A549 (cell line): ENCODE results near the gene ENKUR.
"Not testable (repeated sequence)": the region's sequence is repeated elsewhere in the genome, so short reads cannot be mapped to it uniquely, and the experiment has no call there.

Experiments
- CBX2 ChIP-seq: fragments of 200-600 bp; sonication (generic); IDR thresholded peaks from 2 replicates; pipeline ENCODE4 v1.6.1; 2016; ENCODE audit warnings: low read depth, mild to moderate bottlenecking, borderline replicate concordance
- CHD2 ChIP-seq: fragments of 150-350 bp; IDR thresholded peaks from 2 replicates; pipeline ENCODE4 v1.6.1; 2014; ENCODE audit warnings: low read length; ENCODE audit not compliant: partially characterized antibody
- CHD4 ChIP-seq: fragments of 200-600 bp; sonication (generic); IDR thresholded peaks from 2 replicates; pipeline ENCODE4 v1.6.1; 2016; ENCODE audit warnings: antibody characterized with exemption, mild to moderate bottlenecking, borderline replicate concordance
- MAX ChIP-seq: IDR thresholded peaks from 2 replicates; pipeline ENCODE4 v1.6.1; 2012
- NFE2L2 ChIP-seq: fragments of 150-350 bp; conservative IDR thresholded peaks from 2 replicates; pipeline ENCODE4 v1.6.1; 2014; ENCODE audit warnings: low read length
- NPAS2 ChIP-seq: fragments of 250-450 bp; sonication (Bioruptor Pico); IDR thresholded peaks from 2 replicates; pipeline ENCODE4 v1.8.0; 2022; ENCODE audit warnings: mild to moderate bottlenecking, moderate library complexity, borderline replicate concordance
- POLR2A ChIP-seq: IDR thresholded peaks from 2 replicates; pipeline ENCODE4 v1.6.1; 2012; ENCODE audit warnings: mild to moderate bottlenecking, low read length
- REST ChIP-seq: fragments of 200-600 bp; sonication (generic); IDR thresholded peaks from 2 replicates; pipeline ENCODE4 v1.6.1; 2016; ENCODE audit warnings: antibody characterized with exemption, mild to moderate bottlenecking, moderate library complexity
- RFX5 ChIP-seq: fragments of 450-650 bp; IDR thresholded peaks from 2 replicates; pipeline ENCODE4 v1.7.1; 2014; ENCODE audit warnings: antibody characterized with exemption, mild to moderate bottlenecking, moderate library complexity
- ZFP36 ChIP-seq: fragments of 450-650 bp; IDR thresholded peaks from 2 replicates; pipeline ENCODE4 v1.6.1; 2014; ENCODE audit warnings: borderline replicate concordance; ENCODE audit not compliant: partially characterized antibody
- TF ChIP-seq, protein P1 (sequence below): fragments of >200 bp; sonication (Bioruptor Twin); formaldehyde crosslinking; IDR thresholded peaks from 3 replicates; pipeline ENCODE4 v1.5.1; 2016

- not testable (repeated sequence) for TF ChIP-seq NFE2L2; POLR2A; CHD2; NPAS2 (CRISPR knock-in tag); CBX2; ZFP36; CHD4; MAX; REST; RFX5
- TF ChIP-seq, protein P1, sequence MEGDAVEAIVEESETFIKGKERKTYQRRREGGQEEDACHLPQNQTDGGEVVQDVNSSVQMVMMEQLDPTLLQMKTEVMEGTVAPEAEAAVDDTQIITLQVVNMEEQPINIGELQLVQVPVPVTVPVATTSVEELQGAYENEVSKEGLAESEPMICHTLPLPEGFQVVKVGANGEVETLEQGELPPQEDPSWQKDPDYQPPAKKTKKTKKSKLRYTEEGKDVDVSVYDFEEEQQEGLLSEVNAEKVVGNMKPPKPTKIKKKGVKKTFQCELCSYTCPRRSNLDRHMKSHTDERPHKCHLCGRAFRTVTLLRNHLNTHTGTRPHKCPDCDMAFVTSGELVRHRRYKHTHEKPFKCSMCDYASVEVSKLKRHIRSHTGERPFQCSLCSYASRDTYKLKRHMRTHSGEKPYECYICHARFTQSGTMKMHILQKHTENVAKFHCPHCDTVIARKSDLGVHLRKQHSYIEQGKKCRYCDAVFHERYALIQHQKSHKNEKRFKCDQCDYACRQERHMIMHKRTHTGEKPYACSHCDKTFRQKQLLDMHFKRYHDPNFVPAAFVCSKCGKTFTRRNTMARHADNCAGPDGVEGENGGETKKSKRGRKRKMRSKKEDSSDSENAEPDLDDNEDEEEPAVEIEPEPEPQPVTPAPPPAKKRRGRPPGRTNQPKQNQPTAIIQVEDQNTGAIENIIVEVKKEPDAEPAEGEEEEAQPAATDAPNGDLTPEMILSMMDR, result not testable (repeated sequence)
Observed at GRCh38 chr10:25011591-25011990, 4.4 kb downstream of the ENKUR start.
